HG03159 (cell line): ENCODE data around the gene NOC3L.
"Not testable (repeated sequence)": the region's sequence is repeated elsewhere in the genome, so short reads cannot be mapped to it uniquely, and the experiment has no call there.

Source experiments
- ATAC-seq: cut with Tn5 transposase; IDR thresholded peaks from one replicate; pipeline ENCODE4 v1.9.1; 2021; ENCODE audit warnings: mild to moderate bottlenecking, moderate library complexity; ENCODE audit not compliant: unreplicated experiment

Gene NOC3L

DNA sequence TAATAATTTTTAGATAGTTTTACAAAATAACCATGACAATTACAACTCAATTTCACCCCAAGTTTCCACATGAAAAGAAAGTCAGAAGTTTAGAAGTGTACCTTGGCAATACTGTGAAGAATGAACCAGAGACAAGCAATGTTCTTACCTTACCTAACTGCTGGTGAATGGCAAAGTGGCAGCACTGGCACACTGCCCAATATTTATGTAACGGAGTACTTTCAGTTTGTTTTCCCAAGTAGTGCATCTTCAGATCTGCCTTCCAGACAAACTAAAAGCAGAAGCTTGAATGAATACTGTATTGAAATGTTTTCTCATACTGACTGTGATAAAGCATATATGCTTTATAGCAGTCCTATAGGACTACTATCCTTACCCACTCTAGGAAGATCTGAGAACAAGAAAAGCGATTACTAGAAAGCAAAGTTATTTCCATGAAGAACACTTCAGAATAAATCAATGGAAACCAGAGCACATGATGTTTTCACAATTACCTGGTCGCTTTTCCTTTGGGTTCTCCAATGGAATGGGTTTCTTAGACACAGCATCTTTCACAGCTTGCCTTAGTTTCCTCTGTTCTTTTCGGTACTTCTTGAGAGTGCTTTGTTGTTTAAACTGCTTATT, 1.5 kb downstream of the NOC3L start:
- no peak for ATAC-seq

DNA sequence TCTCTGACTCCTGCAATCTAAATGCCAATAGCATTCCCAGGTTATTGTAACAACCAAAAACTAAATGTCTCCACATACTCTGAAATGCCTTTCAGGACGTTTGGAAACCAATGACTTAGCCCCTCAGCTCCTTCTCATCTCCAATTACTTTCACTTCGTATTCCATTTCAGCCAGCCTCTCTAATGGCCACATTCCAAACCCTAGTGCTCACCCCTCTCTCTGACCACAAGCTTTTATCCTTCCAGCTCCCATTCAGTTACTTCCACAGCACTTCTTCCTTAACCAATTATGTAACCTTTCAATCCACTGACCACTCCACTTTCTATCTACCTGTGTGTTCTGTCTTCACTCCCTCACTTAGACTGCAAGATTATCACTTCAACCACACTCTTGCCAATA, 4.3 kb downstream of the NOC3L start:
- no peak for ATAC-seq

- no peak for ATAC-seq
Measured at GRCh38 chr10:94357193-94357592, 5.5 kb downstream of the NOC3L start.

DNA sequence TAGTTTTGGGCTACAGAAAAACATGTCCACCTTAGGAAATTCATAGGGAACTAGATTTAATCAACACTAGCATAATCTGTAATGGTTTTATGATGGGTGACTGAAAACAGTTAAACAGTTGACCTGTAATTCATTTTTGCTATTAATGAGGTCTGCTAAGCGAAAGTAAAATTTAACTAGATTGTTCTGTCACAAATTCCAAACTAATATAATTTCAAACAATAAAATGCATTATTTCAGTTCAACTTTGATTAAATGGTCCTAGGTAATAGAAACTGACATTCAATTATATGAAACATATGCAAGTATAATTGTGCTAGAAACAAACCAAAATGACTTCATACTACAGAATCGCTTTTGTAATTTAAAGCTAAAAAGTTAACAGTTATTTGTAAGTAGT, 6.9 kb downstream of the NOC3L start:
- ATAC-seq, result no peak

DNA sequence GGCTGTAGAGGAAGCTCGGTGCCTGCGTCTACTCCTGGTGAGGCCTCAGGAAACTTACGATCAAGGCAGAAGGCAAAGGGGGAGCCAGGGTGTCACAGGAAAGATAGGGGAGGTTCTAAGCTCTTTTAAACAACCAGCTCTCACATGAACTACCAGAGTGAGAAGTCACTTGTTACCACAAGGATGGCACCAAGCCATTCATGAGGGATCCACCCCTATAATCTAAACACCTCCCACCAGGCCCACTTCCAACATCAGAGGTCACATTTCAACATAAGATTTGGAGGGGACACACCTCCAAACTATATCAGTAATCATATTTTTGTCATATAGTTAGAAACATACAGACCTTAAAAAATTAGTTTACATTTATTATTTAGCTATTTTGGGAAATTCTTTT, 9.4 kb downstream of the NOC3L start:
- ATAC-seq, result no peak

GRCh38 chr10:94351089-94351488, 11.7 kb downstream of the NOC3L start:
- ATAC-seq, result no peak

GRCh38 chr10:94350500-94350899, 12.2 kb downstream of the NOC3L start:
- not testable (repeated sequence) for ATAC-seq

GRCh38 chr10:94349327-94349726, 13.4 kb downstream of the NOC3L start:
- no peak for ATAC-seq

GRCh38 chr10:94344522-94345122, 18.1 kb downstream of the NOC3L start:
- ATAC-seq, result peak; percentile 96

DNA sequence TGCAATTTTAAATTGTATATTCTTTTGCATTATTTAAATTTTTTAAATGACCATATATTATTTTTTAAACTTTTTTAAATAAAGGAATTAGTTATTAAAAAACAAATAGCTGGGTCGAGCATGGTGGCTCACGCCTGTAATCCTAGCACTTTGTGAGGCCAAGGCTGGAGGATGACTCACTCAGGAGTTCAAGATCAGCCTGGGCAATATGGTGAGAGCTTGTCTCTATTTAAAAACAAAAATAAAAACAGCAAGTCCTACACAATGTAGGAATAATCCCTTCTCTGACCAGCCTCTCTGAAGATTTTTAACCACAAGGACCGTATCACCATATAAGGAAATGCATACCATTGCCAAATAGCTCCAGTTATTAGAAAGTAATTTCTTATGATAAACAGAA, 19.6 kb downstream of the NOC3L start:
- no peak for ATAC-seq

DNA sequence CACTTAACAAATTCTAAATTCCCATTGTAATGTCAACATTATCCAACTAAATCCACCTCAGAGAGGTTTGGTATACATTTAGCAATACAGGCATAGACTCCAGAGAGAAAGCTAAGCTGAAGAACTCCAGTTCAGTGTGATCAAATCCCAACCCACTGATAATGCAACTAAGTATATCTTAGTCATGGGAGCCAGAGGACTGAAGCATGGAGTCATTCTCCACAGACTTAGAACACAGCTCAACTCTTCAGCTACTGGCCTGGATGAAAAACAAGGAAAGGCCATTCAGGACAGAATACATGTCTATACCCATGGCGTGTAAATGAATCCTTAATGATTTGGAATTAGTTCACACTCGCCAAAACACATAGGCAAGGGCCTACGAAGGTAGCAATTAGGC, 27.9 kb downstream of the NOC3L start:
- ATAC-seq, result no peak

- no peak for ATAC-seq
Measured at GRCh38 chr10:94333051-94333450, 29.7 kb downstream of the NOC3L start.

DNA sequence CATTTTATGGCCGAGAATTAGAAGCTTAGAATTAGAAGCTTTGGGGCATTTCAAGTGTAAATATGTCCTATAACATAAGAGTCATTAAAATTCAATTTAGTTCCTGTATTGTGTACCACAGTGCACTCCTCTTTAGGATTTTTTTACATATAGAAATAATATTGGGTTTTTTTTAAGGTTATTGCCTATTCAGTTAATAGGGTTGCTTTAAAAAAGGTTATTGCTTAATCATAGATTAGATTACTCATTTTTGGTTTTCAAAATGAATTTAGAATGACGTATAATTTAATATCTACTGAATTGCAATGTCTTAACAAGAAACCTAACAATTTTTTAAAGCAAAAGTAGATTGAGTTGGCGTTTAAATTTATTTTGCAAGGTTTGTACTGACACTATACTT, 34.1 kb downstream of the NOC3L start:
- no peak for ATAC-seq

- no peak for ATAC-seq
Measured at GRCh38 chr10:94327649-94328048, 35.1 kb downstream of the NOC3L start.

DNA sequence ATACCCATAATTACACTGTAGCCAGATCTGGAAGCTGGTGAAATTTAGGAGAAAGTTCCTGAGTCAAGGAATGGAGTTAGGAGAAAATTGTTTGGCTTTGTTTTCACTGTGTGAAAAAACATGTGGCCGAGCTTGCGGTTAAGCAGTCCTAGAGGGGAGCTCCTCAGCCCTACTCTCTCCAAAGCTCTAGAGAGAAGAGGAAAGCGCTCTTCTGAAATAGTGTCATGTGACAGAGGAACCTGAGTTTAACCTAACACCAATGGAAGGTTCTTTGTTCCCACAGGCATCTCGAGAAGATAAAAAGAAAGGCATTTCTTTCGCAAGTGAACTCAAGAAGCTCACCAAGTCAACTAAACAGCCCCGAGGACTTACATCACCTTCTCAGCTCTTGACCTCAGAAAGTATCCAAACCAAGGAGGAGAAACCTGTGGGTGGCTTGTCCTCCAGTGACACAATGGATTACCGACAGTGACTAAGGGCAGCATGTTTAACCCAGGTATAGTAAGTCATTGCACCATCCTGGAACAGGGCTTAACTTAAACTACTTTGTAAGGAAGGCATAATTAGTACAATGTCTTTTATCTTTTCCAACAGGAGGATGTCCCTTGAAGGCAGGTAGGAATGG, 38.0 kb downstream of the NOC3L start:
- ATAC-seq, result no peak

DNA sequence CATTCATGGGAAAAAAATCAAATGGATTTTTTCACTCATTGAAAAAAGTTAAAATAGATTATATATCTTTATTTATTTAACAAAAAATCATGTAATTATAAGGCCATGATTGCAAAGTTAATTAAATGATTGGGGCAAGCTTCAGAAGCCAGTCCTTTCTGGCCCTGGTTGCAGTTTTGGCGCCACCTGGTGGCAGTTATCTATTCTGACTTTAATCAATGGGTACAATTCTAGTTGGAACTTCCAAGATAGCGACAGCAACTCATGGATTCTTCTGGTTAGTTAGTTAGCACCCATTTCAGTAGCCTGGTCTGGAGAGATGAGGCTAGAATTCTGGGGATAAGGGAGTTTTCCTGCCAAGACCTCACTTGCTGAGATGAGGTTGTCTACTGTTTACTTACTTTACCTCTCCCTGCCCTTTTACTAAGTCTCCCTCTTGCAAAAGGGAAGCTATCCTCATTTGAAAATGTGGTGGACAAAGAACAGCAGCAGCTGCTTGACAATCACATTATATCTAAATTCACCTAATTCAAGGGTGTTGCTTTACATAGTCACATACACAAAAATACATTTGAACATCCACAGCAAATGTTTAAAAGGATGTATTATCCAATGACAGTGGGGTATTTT, 42.3 kb downstream of the NOC3L start:
- no peak for ATAC-seq

DNA sequence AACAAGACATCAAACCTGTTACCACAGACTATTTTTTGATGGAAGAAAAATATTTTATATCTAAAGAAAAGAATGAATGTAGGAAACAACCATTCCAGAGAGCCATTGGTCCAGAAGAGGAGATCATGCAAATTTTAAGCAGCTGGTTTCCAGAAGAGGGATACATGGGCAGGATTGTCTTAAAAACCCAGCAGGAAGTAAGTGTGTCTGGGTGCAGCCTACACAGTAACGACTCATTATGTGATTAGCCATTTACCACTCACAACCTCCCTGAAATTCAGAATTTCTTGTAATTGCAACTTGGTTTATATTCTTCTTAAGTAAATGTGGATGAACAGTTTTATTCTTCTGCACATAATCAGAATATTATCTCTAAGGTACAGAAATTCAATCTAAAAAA, 46.2 kb downstream of the NOC3L start:
- no peak for ATAC-seq

DNA sequence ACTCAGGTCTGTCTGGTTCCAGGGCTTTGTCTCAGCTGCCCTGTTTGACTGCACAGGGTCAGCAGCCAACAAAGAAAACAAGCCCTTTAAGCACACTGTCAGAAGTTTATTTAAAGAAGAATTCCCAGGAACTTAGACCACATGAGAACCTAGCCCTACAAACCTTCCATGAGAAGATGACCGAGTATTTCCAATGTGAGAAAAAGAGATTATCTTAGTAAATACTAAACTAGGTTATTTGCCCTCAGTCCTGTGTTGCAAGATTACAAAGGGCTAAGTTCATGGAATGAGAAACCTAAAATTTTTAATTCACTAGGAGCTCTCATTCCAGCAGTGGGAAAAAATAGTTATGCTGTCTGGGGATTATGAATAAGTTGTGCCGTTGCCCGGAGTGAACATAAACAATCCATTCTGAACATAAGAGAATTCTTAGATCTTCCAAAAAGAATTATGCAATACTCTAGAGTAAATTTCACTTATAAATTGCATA, 46.7 kb downstream of the NOC3L start:
- ATAC-seq, result no peak

DNA sequence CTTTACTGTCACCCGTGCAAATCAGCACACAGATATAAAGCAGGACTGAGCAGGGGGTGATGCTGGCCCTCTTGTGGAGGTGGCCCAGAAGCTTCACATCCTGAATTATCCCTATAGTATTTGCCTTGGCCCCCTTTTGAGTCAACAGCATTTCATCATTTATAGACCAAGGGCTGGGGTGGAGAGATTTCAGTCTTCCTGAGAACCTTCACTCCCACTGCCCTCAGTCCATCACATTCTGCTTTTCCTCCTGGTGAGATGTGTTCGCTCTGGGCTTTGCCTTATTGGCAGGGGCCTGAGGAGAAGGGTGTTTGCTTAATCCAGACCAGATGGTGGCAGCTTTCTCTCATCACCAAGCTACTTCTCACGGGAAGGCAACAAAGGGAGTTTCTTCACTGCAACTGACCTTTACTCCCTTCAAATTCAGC, 47.7 kb downstream of the NOC3L start:
- no peak for ATAC-seq

DNA sequence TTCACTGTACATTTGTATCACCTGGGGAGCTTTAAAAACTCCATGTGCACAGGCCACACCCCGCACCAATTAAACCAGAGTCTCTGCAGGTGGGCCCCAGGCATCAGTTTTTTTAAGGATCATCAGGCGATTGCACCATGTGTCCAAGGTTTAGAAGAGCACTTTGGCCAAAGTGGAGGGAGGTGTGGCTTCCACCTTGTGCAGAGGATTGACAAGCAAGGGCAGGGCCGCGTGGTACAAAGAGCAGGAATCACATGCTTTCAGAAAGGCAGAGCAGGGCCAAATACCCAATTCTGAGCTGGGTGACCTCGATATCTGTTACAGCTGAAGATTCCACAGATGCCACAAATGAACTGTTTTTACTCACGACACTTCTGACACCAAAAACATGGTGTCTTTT, 52.4 kb downstream of the NOC3L start:
- no peak for ATAC-seq

GRCh38 chr10:94308866-94309265, 53.9 kb downstream of the NOC3L start:
- ATAC-seq, result no peak

- no peak for ATAC-seq
Measured at GRCh38 chr10:94307046-94307615, 55.6 kb downstream of the NOC3L start.
